ENCODE data around the gene CIC.

Gene CIC

GRCh38 chr19:42292042-42292960, 23.2 kb downstream of the CIC start:
- Histone ChIP-seq H3K4me2 (ENCODE audit: low read length) (no peak overlapping the region), H4K20me1 (ENCODE audit: insufficient read depth, low read length) (no peaks in the 10 kb centered on the region), H3K4me1 (ENCODE audit: low read length) (no peaks in the 10 kb centered on the region), H3K4me3 (ENCODE audit: low read length) (no peak overlapping the region), H3K9ac (ENCODE audit: low read length) (no peak overlapping the region), H3K9me3 (ENCODE audit: insufficient read depth, low read length) (no peaks in the 10 kb centered on the region), H3K27me3 (ENCODE audit: low read depth, low read length) (no peaks in the 10 kb centered on the region), H3K27ac (ENCODE audit: low read length) (no peak overlapping the region), H3K36me3 (replicated peaks; ENCODE audit: low read depth, low read length) (peaks cover 54% of the 10 kb centered on the region), H3K79me2 (ENCODE audit: low read length) (no peaks in the 10 kb centered on the region), H2AFZ (ENCODE audit: low read depth, low read length) (no peak overlapping the region)
- TF ChIP-seq EZH2phosphoT487 (IDR thresholded peaks at IDR 0.05; ENCODE audit: low read depth) = no peak
- TF ChIP-seq, protein P1, sequence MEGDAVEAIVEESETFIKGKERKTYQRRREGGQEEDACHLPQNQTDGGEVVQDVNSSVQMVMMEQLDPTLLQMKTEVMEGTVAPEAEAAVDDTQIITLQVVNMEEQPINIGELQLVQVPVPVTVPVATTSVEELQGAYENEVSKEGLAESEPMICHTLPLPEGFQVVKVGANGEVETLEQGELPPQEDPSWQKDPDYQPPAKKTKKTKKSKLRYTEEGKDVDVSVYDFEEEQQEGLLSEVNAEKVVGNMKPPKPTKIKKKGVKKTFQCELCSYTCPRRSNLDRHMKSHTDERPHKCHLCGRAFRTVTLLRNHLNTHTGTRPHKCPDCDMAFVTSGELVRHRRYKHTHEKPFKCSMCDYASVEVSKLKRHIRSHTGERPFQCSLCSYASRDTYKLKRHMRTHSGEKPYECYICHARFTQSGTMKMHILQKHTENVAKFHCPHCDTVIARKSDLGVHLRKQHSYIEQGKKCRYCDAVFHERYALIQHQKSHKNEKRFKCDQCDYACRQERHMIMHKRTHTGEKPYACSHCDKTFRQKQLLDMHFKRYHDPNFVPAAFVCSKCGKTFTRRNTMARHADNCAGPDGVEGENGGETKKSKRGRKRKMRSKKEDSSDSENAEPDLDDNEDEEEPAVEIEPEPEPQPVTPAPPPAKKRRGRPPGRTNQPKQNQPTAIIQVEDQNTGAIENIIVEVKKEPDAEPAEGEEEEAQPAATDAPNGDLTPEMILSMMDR (IDR thresholded peaks at IDR 0.05; ENCODE audit: low read depth, low read length) = no peak

DNA sequence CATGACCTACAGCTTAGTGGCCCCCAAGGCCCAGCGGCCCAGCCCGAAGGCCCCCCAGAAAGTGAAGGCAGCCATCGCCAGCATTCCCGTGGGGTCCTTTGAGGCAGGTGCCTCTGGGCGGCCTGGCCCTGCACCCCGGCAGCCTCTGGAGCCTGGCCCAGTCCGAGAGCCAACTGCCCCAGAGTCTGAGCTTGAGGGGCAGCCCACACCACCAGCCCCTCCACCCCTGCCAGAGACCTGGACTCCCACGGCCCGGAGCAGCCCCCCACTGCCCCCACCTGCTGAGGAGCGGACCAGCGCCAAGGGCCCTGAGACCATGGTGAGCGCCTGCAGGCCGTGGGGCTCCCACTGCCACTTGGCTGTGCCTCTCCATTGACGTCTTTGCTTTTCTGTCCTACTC, 23.9 kb downstream of the CIC start:
- Histone ChIP-seq H3K4me2 (ENCODE audit: low read length) (no peak overlapping the region), H2AFZ (ENCODE audit: low read depth, low read length) (no peak overlapping the region), H3K27me3 (ENCODE audit: low read depth, low read length) (no peaks in the 10 kb centered on the region), H3K79me2 (ENCODE audit: low read length) (no peaks in the 10 kb centered on the region), H3K27ac (ENCODE audit: low read length) (no peak overlapping the region), H3K4me3 (ENCODE audit: low read length) (no peak overlapping the region), H3K36me3 (replicated peaks; ENCODE audit: low read depth, low read length) (peaks cover 47% of the 10 kb centered on the region), H4K20me1 (ENCODE audit: insufficient read depth, low read length) (no peaks in the 10 kb centered on the region), H3K4me1 (ENCODE audit: low read length) (no peaks in the 10 kb centered on the region), H3K9me3 (ENCODE audit: insufficient read depth, low read length) (no peaks in the 10 kb centered on the region), H3K9ac (ENCODE audit: low read length) (no peak overlapping the region)
- TF ChIP-seq, protein P1 (IDR thresholded peaks at IDR 0.05; ENCODE audit: low read depth, low read length) = no peak
- no peak for TF ChIP-seq EZH2phosphoT487 (IDR thresholded peaks at IDR 0.05; ENCODE audit: low read depth)

DNA sequence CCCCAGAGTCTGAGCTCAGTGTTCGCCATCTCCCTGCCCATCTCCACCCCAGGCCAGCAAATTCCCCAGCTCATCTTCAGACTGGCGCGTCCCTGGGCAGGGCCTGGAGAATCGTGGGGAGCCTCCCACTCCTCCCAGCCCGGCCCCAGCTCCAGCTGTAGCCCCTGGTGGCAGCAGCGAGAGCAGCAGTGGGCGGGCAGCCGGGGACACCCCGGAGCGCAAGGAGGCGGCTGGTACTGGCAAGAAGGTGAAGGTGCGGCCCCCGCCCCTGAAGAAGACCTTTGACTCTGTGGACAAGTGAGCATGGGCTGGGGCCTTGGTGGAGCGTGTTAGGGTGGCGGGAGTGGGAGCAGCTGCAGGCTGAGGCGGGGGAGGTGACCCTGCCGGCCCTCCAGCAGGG, 24.5 kb downstream of the CIC start:
- Histone ChIP-seq H3K9me3 (ENCODE audit: insufficient read depth, low read length) (no peaks in the 10 kb centered on the region), H3K36me3 (replicated peaks; ENCODE audit: low read depth, low read length) (peaks cover 42% of the 10 kb centered on the region), H3K4me2 (ENCODE audit: low read length) (no peak overlapping the region), H3K27ac (ENCODE audit: low read length) (no peak overlapping the region), H3K4me1 (ENCODE audit: low read length) (no peaks in the 10 kb centered on the region), H3K9ac (ENCODE audit: low read length) (no peak overlapping the region), H4K20me1 (ENCODE audit: insufficient read depth, low read length) (no peaks in the 10 kb centered on the region), H3K4me3 (ENCODE audit: low read length) (no peak overlapping the region), H2AFZ (ENCODE audit: low read depth, low read length) (no peak overlapping the region), H3K27me3 (ENCODE audit: low read depth, low read length) (no peaks in the 10 kb centered on the region), H3K79me2 (ENCODE audit: low read length) (no peaks in the 10 kb centered on the region)
- TF ChIP-seq EZH2phosphoT487 (IDR thresholded peaks at IDR 0.05; ENCODE audit: low read depth) = no peak
- TF ChIP-seq, protein P1 (IDR thresholded peaks at IDR 0.05; ENCODE audit: low read depth, low read length) = no peak

DNA sequence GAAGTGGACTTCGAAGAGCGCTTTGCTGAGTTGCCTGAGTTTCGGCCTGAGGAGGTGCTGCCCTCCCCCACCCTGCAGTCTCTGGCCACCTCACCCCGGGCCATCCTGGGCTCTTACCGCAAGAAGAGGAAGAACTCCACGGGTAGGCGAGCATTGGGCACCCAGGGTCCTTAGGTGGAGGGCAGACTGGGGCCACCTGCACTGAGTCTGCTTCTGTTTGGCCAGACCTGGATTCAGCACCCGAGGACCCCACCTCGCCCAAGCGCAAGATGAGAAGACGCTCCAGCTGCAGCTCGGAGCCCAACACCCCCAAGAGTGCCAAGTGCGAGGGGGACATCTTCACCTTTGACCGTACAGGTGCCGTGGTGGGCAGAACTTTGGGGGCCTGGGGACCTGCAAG, 24.9 kb downstream of the CIC start:
- no peaks in the 10 kb centered on the region for H3K9me3 ChIP-seq (ENCODE audit: insufficient read depth, low read length)
- no peaks in the 10 kb centered on the region for H4K20me1 ChIP-seq (ENCODE audit: insufficient read depth, low read length)
- H3K4me2 ChIP-seq (ENCODE audit: low read length) = no peak overlapping the region
- H2AFZ ChIP-seq (ENCODE audit: low read depth, low read length) = no peak overlapping the region
- no peak overlapping the region for H3K27ac ChIP-seq (ENCODE audit: low read length)
- H3K36me3 ChIP-seq (replicated peaks; ENCODE audit: low read depth, low read length) = peaks cover 39% of the 10 kb centered on the region
- no peak for TF ChIP-seq EZH2phosphoT487 (IDR thresholded peaks at IDR 0.05; ENCODE audit: low read depth)
- TF ChIP-seq, protein P1 (IDR thresholded peaks at IDR 0.05; ENCODE audit: low read depth, low read length) = no peak
- no peaks in the 10 kb centered on the region for H3K79me2 ChIP-seq (ENCODE audit: low read length)
- no peak overlapping the region for H3K4me3 ChIP-seq (ENCODE audit: low read length)
- no peak overlapping the region for H3K9ac ChIP-seq (ENCODE audit: low read length)
- no peaks in the 10 kb centered on the region for H3K27me3 ChIP-seq (ENCODE audit: low read depth, low read length)
- no peaks in the 10 kb centered on the region for H3K4me1 ChIP-seq (ENCODE audit: low read length)

Data from OCI-LY3 (cell line).